NCI-H2171 (cell line): ENCODE results near the gene C1orf216.
"Not testable (repeated sequence)": the region's sequence is repeated elsewhere in the genome, so short reads cannot be mapped to it uniquely, and the experiment has no call there.

ENCODE experiments used
- DNase-seq: peaks from one replicate; lab custom pipeline; 2025; lab: John Stamatoyannopoulos, UW

Gene C1orf216, protein sequence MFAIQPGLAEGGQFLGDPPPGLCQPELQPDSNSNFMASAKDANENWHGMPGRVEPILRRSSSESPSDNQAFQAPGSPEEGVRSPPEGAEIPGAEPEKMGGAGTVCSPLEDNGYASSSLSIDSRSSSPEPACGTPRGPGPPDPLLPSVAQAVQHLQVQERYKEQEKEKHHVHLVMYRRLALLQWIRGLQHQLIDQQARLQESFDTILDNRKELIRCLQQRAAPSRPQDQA

DNA sequence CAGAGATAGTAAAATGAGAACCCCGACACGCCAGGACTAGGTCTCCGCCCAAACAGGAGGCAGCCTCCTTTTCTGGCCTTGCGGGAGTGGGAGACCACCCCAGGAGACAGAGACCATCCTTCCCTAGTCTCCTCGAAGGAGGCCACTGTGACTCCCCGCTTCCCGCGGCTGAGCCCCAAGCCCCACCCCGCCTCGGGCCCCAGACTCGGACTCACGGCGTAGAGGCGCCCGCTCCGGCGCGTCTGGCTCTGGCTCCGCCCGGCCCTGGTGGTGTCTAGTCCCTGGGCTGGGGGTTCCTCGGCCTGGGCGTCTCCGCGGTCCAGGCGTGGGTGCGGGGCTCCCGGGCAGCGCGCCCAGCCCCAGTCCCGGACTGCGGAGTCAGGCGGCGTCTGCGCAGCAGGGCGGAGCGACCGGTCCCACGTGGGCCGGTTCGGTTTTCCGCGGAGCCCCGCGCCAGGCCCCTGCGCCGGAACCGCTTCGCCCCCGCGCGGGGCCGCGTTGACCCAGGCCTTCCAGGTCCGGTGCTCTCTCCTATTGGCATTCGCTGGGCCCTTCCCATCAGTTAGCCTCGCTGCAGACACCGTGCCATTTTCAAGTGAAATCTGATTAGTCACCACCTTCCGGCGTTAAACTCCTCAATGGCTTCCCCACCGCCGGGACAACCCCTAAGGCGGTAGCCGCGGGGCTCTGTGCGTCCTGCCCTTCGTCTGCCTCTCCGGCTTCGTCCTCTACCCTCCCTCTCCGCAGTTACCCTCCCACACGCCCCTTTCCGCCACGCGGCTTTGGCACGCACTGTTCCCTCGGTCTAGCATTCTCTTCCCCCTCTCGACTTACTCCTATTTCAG is at the start of gene C1orf216:
TSS of gene C1orf216 (minus strand) at position 393 of the 845 bp plus-strand sequence. CDS start 2,563 bp downstream, outside the sequence.
- DNase-seq = peak; percentile 27

DNA sequence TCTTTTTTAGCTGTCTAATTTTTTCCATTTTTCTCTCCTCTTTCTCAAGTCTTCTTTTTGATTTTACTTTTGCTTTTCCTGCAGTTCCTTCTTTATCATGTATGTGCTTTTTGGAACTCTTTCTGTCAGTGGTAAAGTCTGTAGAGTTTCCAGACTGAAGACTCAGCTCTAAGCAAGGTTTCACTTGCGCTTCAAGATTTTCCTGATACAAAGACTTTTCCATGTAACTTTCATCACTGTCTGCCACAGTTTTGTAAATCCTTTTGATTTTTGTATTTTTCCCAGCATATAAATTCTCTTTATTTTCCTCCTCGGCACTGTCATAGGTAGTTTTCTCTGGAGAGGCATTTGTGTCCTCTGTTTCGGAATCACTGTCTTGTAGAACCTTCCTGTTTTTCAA is 45.6 kb upstream of the C1orf216 start:
- DNase-seq = no peak

DNA sequence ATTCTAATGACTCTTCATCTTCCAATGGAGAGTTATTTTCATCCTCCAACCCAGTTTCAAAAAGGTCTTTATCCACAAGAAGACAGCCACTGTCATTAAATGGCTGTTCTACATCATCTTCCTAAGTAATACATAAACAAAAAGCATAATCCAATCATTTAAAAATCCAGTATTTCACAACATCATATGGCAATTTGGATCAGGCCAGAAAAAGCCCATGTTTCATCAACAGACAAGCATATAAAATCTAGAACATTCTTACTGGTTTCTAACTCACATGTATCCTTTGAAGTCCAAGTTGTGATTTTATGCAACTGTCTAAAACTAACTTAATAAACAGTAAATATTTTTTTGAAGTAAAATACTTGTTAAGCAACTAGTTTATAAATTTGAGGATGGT is 44.5 kb upstream of the C1orf216 start:
- no peak for DNase-seq

DNA sequence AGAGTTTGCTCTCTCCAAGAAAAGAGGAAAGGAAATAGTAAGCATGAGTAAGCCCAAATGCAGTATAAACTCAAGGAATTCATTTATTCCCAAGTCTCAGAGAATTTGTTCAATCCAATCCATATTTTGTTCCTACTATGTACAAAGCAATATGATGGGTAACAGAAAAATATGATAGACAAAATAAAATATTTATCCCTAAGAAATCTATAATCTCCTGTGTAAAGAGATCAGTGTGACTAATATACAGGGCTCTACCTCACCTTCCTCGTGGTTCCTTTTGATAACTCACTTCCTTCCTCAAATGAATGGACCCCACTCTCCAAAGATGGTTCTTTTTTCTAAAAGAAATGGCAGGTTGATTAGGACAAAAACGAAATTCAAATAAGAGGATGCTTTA is 43.5 kb upstream of the C1orf216 start:
- no peak for DNase-seq

DNA sequence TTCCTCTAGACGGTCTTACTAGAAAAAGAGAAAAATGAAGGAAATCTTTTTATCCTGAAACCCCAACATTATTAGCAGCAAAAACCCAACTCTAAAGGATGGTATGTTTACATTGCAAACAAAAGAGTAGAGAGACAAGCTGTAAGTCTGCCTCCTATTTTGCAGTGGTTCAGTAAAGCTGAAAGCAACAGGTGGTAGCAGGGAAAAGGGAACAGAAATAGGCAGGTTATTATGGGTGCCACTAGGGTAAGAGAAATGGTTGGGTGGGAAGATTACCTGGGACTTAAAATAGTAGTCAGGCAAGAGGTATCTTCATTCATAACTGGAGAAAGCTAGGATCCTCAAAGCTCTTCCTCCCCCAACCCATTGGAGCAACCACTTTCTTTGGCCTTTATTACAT is 37.4 kb upstream of the C1orf216 start:
- no peak for DNase-seq

DNA sequence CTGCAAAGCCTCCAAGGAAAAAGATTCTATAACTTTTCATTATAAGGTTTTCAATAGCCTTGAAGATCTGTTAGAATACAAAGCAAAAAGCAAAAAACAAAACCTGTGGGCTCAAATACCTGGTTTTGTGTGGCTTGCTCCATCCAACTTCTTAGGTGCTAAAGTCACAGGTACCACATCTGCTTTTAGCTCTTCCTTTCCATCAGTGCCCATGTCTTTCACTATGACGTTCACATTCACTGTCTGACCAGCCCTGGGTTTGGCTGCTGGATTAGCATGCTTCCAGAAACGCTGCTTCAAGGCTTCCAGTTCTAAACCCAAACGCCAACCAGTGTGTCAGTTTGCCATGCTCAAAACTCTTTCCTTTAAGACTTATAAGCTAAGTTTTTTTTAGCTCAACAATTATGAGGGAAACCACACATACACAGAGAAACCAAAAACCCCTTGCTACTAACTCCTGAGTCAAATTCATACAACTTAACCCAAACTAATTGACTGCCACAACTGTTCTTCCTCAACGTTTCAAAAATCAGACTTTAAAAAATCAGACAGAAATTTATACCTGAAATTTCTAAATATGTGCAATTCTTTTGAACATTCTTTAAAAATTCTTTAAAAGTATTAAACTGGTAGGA is 35.1 kb upstream of the C1orf216 start:
- DNase-seq = no peak

DNA sequence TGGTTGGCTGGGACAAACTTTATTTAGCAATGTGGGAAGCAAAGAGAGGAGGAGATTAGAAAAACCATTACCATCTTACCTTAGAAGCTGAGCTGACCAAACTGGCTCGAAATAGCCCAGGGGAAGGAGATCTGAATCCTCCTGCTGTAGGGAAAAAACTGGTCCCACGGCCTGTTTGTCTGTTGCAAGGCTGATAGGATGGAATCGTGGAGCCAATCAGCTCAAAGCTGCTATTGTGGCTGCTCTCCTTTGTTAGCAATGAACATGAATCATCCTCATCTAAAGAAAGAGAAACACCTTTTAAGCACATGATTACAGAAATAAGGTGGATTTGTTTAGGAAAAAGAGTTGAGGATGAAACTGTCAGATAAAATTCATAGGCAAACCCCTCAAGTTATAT is 29.6 kb upstream of the C1orf216 start:
- no peak for DNase-seq

DNA sequence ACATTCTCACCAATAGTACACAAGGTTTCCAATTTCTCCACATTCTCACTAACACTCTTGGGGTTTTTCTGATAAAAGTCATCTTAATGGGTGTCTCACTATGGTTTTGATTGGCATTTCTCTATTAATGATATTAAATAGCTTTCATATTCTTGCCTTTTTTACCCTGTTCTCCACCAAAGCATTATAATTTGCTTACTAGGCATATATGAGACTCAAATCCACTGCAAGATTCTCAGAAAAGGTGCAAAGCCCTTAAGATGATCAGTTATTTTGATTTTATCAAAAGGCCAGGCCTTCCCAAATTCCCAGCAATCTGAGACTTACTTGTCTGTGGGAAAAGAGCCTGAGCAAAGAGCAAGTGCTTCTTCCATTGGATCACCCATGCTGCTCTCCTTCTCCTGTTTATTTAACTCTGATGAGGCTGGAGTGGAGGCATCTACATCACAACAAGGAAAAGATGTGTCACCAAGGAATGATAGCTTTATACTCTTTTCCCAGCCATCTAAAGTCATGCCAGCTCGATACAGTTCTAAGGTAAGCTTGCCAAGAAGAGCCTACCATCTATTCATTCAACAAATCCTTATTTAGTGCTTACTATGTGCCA is 26.5 kb upstream of the C1orf216 start:
- no peak for DNase-seq

DNA sequence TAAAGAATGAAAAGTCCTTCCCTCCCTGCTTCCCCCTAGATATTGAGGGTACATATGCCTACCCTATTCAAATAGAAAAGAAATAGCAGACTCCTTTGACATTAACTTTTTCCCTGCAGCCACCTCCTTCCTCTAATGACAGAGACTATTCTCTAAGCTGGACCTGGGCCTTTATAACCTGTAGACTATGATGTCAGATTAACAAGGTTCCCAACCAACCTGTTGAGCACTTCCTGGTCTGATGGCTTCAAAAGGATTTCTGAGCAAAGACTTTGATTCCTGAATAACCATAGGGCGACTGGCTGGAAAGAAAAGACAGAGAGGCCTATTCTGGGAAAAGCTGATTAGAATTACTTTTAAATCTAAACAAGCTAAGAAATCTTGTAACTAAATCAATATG is 18.4 kb upstream of the C1orf216 start:
- no peak for DNase-seq

DNA sequence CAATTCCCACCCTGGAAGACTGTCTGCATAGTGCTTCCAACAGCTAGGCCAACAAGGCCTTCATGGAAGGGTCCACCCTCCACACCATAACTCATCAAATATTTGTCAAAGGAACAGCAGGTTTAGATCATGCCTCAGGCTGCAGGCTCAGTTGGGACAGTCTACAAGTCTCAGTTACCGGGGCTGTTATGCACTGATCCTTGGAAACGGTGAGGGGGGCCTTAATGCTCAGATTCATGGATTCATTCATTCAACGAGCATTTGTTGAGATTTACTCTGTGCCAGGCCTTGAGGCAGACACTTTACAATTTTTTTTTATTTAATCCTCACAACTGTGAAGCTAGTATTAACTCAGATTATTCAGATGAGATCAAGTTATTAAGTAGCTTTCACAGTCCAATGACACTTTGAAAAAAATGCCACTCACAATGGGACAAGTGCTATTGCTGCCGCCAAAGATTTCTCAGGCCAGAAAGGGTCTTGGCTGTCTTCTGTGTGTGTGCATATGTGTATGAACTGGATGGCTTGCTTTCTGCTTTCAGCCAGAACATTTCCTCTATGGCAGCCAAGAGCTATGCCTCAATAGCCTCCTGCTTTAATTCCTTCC is 8.9 kb upstream of the C1orf216 start:
- no peak for DNase-seq

DNA sequence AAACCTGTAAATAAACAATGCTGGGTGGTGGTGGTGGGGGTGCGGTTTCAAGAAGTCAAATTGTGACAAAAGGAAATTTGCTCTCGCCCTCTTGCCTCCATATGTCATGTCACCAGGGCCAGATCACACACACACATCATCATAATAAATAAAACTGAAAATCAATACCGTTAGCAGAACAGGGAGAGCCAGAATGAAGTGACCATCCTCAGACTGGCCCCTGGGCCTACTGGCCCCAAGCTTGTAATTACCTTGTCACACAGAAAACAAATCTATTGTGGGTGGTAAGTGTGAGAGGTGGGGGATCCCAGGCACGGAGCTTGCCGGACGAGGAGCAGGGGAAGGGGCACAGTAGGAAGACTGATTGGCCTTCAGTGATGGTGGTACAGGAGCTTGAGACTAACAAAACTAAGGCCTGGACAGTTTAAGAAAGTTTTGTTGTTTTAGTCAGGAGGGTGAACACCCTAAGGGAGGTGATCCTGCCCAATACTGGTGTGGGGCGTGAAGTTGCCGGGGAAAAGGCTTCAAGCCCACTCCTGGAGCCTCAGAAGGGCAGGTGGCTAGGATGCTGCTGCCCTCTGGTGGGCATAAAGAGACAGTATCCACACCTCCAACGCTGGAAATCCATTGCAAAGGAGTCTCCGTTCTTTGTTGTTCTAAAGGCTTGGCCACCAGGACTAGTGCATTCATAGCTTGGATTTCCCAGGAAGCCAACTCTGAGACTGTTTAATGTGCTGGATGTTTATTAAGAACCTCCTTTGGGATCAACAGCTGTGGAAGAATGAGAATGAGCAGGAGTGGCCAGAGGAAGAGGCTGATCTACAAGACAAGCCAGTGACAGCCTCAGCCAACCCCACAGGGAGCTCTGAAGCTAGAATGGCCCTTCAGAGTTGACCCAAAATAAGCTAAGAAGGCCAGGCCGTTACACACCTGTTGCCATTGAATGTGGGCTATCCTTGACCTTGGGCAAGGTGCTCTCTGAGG is 8.1 kb upstream of the C1orf216 start:
- peak; percentile 46 for DNase-seq

DNA sequence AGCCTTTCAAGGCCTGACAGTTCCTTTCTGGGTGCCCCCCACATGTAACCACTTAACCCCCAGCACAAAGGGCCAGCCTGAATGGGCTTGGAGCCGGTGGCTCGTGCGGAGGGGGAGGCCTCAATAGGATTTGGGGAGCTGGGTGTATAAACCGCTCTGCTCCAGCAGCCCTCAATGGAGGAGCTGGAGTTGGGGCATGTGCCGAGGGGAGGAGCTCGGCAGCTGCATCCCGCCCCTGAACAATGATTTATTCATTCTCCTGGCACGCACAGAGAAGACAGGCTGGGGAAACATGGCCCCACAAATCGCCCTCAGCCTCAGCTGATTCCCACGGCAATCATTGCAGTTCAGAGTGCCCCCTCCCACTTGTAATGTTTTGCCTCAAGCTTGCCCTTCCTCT is 6.9 kb upstream of the C1orf216 start:
- no peak for DNase-seq

DNA sequence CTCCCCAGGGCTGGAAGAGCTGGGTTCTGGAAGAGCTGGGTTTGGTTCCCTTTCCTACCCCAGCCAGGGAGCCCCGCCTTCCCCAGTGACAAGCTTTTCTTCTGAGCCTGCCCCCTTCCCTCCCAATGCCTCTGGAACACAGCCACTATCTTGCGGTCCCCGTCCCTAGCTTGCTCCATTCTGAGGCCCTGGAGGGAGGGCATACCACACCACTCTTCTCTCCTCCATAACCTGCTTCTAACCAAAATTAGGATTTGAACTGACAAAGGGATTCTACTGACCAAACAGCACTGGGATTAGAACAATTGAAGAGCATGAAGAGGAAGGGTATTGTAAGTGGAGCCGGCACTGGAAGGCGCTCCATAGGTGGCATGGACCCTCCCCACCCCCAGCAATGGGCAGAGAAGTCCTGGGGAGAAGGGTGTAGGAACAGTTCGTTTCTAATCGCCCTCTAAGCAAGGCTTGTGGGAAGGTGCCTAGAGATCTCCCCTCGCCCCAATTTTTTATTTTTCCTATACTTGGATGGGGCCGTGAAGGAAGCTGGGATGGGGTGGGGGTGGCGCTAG is 690 bp downstream of the C1orf216 start:
- no peak for DNase-seq

DNA sequence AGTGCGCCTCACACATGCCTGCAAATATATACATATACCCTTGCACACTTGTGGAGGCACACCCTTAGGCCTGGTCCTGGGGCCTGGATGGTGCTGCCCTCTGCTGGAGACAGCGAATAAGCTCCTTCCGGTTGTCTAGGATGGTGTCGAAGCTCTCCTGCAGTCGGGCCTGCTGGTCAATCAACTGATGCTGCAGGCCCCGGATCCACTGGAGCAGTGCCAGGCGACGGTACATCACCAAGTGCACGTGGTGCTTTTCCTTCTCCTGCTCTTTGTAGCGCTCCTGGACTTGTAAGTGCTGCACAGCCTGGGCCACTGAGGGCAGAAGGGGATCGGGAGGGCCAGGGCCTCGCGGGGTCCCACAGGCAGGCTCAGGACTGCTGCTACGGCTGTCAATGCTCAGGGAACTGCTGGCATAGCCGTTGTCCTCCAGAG is 3.1 kb downstream of the C1orf216 start:
- peak; percentile 21 for DNase-seq

DNA sequence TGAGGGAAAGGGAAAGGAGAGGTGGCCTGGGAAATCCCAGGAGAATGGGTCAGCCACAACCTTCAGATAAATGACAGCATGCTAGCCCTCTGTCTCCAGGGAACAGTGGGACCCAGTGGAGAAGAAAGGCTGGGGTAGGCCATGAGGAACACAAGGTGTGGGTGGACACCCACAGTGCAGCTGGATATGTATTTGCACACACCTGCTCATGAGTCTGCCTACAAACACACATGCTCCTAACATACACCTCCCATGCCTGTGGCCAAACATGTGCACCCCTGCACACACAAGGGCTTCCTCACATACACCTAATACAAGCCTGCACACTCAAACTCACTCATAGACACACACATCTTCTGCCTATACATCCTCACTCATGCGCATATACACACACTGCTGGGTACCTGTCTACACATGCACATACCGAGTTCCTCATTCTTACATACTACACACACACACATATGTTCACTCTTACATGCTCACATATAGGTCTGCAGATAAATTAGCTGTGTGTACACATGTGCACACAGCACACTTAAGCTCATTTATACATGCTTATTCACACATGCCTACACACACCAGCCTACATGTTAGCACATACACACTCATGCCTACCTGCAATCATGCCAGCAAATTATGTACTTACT is 3.6 kb downstream of the C1orf216 start:
- DNase-seq = no peak

DNA sequence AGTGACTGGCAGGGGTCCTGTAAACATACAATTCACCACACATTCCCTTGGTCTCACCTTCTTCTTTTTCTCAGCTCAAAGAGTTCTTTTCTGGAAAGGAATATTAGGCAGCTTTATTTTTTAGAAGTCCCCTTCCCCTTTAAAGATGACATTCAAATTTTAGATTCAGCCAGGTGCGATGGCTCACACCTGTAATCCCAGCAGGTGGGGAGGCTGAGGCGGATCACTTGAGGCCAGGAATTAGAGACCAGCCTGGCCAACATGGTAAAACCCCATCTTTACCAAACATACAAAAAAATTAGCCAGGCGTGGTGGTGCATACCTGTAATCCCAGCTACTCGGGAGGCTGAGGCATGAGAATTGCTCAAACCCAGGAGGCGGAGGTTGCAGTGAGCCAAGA is 7.6 kb downstream of the C1orf216 start:
- not testable (repeated sequence) for DNase-seq

DNA sequence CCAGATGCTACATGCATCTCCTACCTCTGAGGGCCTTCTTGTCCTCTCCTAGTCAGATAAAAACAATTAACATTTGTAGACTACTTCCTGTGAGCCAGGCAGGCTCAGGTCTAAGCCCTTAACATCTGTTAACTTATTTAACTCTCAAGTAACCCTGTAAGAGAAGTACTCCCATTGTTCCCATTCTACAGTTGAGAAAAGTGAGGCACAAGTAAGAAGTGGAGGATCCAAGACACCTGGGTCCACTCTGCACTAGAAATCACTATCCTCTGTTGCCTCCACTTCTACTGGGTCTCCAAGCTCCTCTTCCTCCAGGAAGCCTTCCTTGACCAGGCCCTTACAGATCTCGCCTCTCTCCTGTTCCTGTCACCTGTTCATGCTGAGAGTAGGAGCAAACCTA is 9.7 kb downstream of the C1orf216 start:
- no peak for DNase-seq

DNA sequence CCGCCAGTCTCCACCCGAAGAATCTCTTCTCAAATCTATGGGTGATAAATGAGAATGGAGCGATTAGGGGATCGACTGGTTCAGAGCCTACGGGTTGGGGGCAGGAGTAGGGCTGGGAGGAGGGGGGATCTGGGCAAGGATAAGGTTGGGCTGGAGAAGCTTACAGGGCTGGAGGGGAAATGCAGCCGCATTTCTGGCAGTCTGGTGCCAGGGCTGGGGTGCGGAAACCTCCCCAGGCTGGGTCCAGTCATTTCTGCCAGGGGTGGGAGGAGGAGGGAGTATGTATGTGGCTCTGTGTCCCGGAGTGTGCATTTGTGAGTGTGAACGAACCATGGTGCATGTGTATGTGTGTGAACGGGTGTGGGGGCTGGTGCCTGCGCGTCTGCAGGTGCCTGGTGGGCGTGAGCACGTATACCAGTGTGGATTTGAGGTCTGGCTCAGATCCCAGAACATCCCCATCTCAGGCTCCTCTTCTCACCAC is 10.2 kb downstream of the C1orf216 start:
- DNase-seq = peak; percentile 65

DNA sequence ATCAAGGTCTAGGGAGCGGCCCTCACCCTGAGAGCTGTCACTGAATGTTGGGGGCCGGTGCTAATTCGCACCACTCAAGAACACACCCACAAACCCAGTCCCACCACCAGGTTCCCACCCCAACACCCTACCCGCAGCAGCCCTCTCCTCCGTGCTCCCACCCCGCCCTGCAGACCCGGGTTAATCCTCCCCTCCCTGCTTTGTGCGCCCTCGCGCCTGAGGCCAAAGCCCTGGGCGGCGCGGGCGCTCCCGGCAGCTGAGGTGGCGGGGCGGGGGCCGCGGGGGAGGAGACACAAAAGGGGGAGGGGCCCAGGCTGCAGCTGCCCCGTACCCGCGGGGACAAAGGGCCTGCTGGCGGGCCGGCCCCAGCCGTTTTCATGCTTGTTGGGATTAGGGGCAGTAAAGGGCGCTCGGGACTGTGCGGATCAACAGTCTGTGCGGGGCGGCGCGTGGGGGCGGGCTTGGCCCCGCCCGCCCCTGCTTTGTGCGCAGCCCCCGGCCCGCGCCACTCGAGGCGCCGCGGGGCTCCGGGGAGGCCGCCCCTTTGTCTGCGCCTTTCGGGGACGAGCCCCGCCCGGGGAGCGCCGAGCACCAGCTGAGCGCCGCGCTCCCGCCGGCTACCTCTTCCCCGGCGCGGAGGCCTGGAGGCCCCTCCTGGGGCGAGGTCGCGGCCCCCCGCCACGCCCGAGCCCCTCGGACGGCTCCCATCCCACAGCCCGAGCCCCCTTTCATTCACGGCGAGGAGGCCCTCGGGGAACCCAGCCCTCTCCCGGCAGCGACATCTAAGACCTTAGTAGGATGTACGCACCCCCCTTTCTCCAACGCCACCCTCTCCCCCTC is 10.9 kb downstream of the C1orf216 start:
- peak; percentile 68 for DNase-seq
